H9 (cell line): ENCODE results near the gene MDFIC. TPM values are rescaled to one million over a fixed set of nuclear protein-coding genes. Genes with fewer than 3 reads are reported as not detected.

Experiments
- DNase-seq: peaks from one replicate; pipeline ENCODE4 v3.0.0-alpha.2; 2017
- H2AFZ ChIP-seq: one replicate; pipeline ENCODE4 v1.6.1; 2013; ENCODE audit warnings: mild to moderate bottlenecking, low read length, control low read depth, moderate library complexity
- H2AK5ac ChIP-seq: 2 replicates; pipeline ENCODE4 v1.6.1; 2013; ENCODE audit warnings: low read length, control low read depth, mixed read lengths; ENCODE audit not compliant: insufficient read length
- H2BK120ac ChIP-seq: one replicate; pipeline ENCODE4 v1.6.1; 2013; ENCODE audit warnings: low read depth, mild to moderate bottlenecking, low read length, control low read depth, inconsistent platforms; ENCODE audit not compliant: poor library complexity, severe bottlenecking
- H2BK12ac ChIP-seq: 2 replicates; pipeline ENCODE4 v1.6.1; 2013; ENCODE audit warnings: low read length, control low read depth, mixed read lengths, low read depth; ENCODE audit not compliant: insufficient read length
- H2BK15ac ChIP-seq: 2 replicates; pipeline ENCODE4 v1.6.1; 2013; ENCODE audit warnings: low read depth, low read length, control low read depth
- H2BK20ac ChIP-seq: one replicate; pipeline ENCODE4 v1.6.1; 2013; ENCODE audit warnings: low read depth, mild to moderate bottlenecking, low read length, control low read depth, inconsistent platforms; ENCODE audit not compliant: poor library complexity, severe bottlenecking
- H2BK5ac ChIP-seq: 2 replicates; pipeline ENCODE4 v1.6.1; 2013; ENCODE audit warnings: low read length, control low read depth, mixed read lengths; ENCODE audit not compliant: insufficient read length
- H3K14ac ChIP-seq: 2 replicates; pipeline ENCODE4 v1.6.1; 2013; ENCODE audit warnings: low read length, control low read depth; ENCODE audit not compliant: insufficient read depth
- H3K18ac ChIP-seq: 2 replicates; pipeline ENCODE4 v1.6.1; 2013; ENCODE audit warnings: low read depth, mild to moderate bottlenecking, mixed read lengths, low read length, control low read depth; ENCODE audit not compliant: insufficient read length
- H3K23ac ChIP-seq: 2 replicates; pipeline ENCODE4 v1.6.1; 2013; ENCODE audit warnings: low read length, control low read depth, mixed read lengths, low read depth; ENCODE audit not compliant: insufficient read length
- H3K23me2 ChIP-seq: 2 replicates; pipeline ENCODE4 v1.6.1; 2013; ENCODE audit warnings: low read depth, mild to moderate bottlenecking, mixed read lengths, low read length, control low read depth; ENCODE audit not compliant: insufficient read length, poor library complexity, severe bottlenecking
- H3K27ac ChIP-seq: 2 replicates; pipeline ENCODE4 v1.5.1; 2013; ENCODE audit warnings: low read length, control low read depth, mixed read lengths, low read depth; ENCODE audit not compliant: insufficient read length
- H3K27me3 ChIP-seq: 2 replicates; pipeline ENCODE4 v1.6.1; 2013; ENCODE audit warnings: low read length, control low read depth, inconsistent platforms; ENCODE audit not compliant: insufficient read depth
- H3K4ac ChIP-seq: 2 replicates; pipeline ENCODE4 v1.6.1; 2013; ENCODE audit warnings: low read depth, mild to moderate bottlenecking, control low read depth, inconsistent platforms, low read length, moderate library complexity
- H3K4me1 ChIP-seq: 2 replicates; pipeline ENCODE4 v1.6.1; 2013; ENCODE audit warnings: low read length, control low read depth, inconsistent platforms; ENCODE audit not compliant: insufficient read depth
- H3K4me2 ChIP-seq: 2 replicates; pipeline ENCODE4 v1.6.1; 2013; ENCODE audit warnings: low read length, control low read depth, mixed read lengths; ENCODE audit not compliant: insufficient read length, insufficient read depth
- H3K56ac ChIP-seq: 2 replicates; pipeline ENCODE4 v1.6.1; 2013; ENCODE audit warnings: low read depth, mild to moderate bottlenecking, mixed read lengths, low read length, control low read depth; ENCODE audit not compliant: insufficient read length
- H3K79me1 ChIP-seq: 2 replicates; pipeline ENCODE4 v1.6.1; 2013; ENCODE audit warnings: low read depth, mild to moderate bottlenecking, moderate library complexity, low read length, control low read depth, inconsistent platforms; ENCODE audit not compliant: insufficient read depth, poor library complexity, severe bottlenecking
- H3K79me2 ChIP-seq: 2 replicates; pipeline ENCODE4 v1.6.1; 2013; ENCODE audit warnings: low read length, control low read depth, inconsistent platforms; ENCODE audit not compliant: insufficient read depth
- H3K9ac ChIP-seq: 2 replicates; pipeline ENCODE4 v1.6.1; 2013; ENCODE audit warnings: low read length, control low read depth, mixed read lengths; ENCODE audit not compliant: insufficient read length; ENCODE audit errors: extremely low read depth
- H3K9me3 ChIP-seq: one replicate; pipeline ENCODE4 v1.6.1; 2013; ENCODE audit warnings: low read depth, low read length, inconsistent platforms; ENCODE audit not compliant: control insufficient read depth
- H3T11ph ChIP-seq: one replicate; pipeline ENCODE4 v1.6.1; 2013; ENCODE audit warnings: mild to moderate bottlenecking, low read length, control low read depth, inconsistent platforms
- H4K20me1 ChIP-seq: one replicate; pipeline ENCODE4 v1.6.1; 2013; ENCODE audit not compliant: control insufficient read depth, insufficient read length, insufficient read depth
- H4K5ac ChIP-seq: 2 replicates; pipeline ENCODE4 v1.6.1; 2013; ENCODE audit warnings: low read depth, mild to moderate bottlenecking, mixed read lengths, low read length, control low read depth; ENCODE audit not compliant: insufficient read length
- H4K8ac ChIP-seq: replicated peaks from 2 replicates; pipeline ENCODE4 v1.6.1; 2013; ENCODE audit warnings: low read length, control low read depth, mixed read lengths, low read depth; ENCODE audit not compliant: insufficient read length
- H4K91ac ChIP-seq: 2 replicates; pipeline ENCODE4 v1.6.1; 2013; ENCODE audit warnings: low read depth, mild to moderate bottlenecking, moderate library complexity, mixed read lengths, low read length, control low read depth; ENCODE audit not compliant: insufficient read length
- H3K27ac Mint-ChIP-seq, 3 experiments: 2 replicates in 2 of 3; 3 replicates in 1 of 3; pipeline ENCODE4 v1.8.0; 2020 to 2021; ENCODE audit warnings: mixed read lengths in 3 of 3, mild to moderate bottlenecking in 1 of 3, moderate library complexity in 1 of 3
- H3K27me3 Mint-ChIP-seq: 2 replicates; pipeline ENCODE4 v1.8.0; 2021; ENCODE audit warnings: low read depth, mild to moderate bottlenecking, moderate library complexity, mixed read lengths
- H3K36me3 Mint-ChIP-seq, 3 experiments: 2 replicates in 2 of 3; 3 replicates in 1 of 3; pipeline ENCODE4 v1.8.0; 2020 to 2021; ENCODE audit warnings: low read depth in 3 of 3, mixed read lengths in 3 of 3; ENCODE audit not compliant: insufficient read depth in 1 of 3
- H3K4me1 Mint-ChIP-seq, 2 experiments: 2 replicates each; pipeline ENCODE4 v1.8.0; 2020; ENCODE audit warnings: mixed read lengths in 2 of 2
- H3K4me3 Mint-ChIP-seq, 2 experiments: 2 replicates in 1 of 2; 3 replicates in 1 of 2; pipeline ENCODE4 v1.8.0; 2020 to 2021; ENCODE audit warnings: mild to moderate bottlenecking in 2 of 2, mixed read lengths in 2 of 2, moderate library complexity in 1 of 2
- H3K9me3 Mint-ChIP-seq, 2 experiments: 2 replicates in 1 of 2; 3 replicates in 1 of 2; pipeline ENCODE4 v1.8.0; 2020; ENCODE audit warnings: mild to moderate bottlenecking in 2 of 2, mixed read lengths in 2 of 2, moderate library complexity in 1 of 2
- WGBS: extraction: QIAGEN DNeasy Blood & Tissue Kit; methylation state at CpG from one replicate; pipeline ENCODE4 v1.1.7; 2013; ENCODE audit warnings: missing lambda C conversion rate, low lambda C conversion rate, mixed read lengths; ENCODE audit not compliant: insufficient read length; ENCODE audit errors: extremely low coverage; 5-methylcytosine and 5-hydroxymethylcytosine counted together
- total RNA-seq: library from RNA; stranded (reverse); gene quantifications from 2 replicates; pipeline ENCODE4 v1.2.1, GENCODE V29; 2021
- TF ChIP-seq, protein P1 (sequence below): fragments of 200-600 bp; sonication (generic); conservative IDR thresholded peaks from 3 replicates; pipeline ENCODE4 v1.8.0; 2021; ENCODE audit warnings: antibody characterized with exemption, mild to moderate bottlenecking

MDFIC gene
- total RNA-seq, 1 experiment from 2014 or later, result 2.0 TPM

DNA sequence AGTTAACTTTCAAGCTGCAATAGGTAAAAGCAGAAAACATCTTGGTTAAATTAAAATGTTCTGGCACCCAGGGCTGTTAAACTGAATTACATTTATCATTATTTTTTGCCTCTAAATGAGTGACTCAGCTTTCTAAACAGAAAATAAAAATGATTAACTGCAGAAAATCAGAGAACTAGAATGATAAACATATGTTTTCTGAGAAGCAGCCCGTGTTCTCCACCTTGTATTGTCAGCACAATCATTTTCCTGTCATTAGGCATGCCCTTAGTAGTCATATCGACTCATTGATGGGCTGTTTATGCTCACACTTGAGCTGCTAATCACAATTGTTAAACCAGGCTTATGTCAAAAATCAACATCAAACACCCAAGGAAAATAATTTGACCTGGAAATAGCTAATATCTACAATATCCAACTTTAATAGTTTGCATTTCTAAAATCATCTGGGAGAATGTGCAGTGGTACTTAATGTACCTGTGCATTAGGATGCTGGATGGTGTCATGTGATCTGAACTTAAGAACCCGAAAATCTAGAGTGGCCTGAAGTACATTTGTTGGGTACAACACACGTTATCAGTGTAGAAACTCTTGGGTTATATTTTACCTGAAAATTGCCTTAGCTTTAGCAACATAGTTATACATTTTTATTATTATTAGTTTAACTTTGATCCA lies 2.3 kb downstream of the MDFIC start:
- H3K9me3 Mint-ChIP-seq, result no peaks in the 10 kb centered on the region; a peak in 1 of 5 replicates
- H3K4me1 Mint-ChIP-seq, result peaks cover 9 to 15% of the 10 kb centered on the region in 2 experiments
- H3K79me2 ChIP-seq, result no peaks in the 10 kb centered on the region
- H3K27me3 ChIP-seq, result no peaks in the 10 kb centered on the region
- H4K8ac ChIP-seq, result no peak overlapping the region
- no peak overlapping the region for H3K9ac ChIP-seq
- H3K4ac ChIP-seq, result no peak overlapping the region
- H2BK12ac ChIP-seq, result no peak overlapping the region
- DNase-seq, result no peak
- no peak overlapping the region for H3K4me2 ChIP-seq
- H2BK20ac ChIP-seq, result no peak overlapping the region
- H2BK120ac ChIP-seq, result no peak overlapping the region
- H3K23me2 ChIP-seq, result peaks cover 16% of the 10 kb centered on the region
- H3K9me3 ChIP-seq, result no peaks in the 10 kb centered on the region
- H4K5ac ChIP-seq, result no peak overlapping the region
- no peak overlapping the region for H3K56ac ChIP-seq
- no peak overlapping the region for H2AK5ac ChIP-seq
- peaks cover 36% of the 10 kb centered on the region for H3K27me3 Mint-ChIP-seq
- WGBS, result no CpG with 5 or more reads among the region's 4 CpGs
- H2BK15ac ChIP-seq, result no peak overlapping the region
- no peak overlapping the region for H2BK5ac ChIP-seq
- H2AFZ ChIP-seq, result no peak overlapping the region
- TF ChIP-seq, protein P1, sequence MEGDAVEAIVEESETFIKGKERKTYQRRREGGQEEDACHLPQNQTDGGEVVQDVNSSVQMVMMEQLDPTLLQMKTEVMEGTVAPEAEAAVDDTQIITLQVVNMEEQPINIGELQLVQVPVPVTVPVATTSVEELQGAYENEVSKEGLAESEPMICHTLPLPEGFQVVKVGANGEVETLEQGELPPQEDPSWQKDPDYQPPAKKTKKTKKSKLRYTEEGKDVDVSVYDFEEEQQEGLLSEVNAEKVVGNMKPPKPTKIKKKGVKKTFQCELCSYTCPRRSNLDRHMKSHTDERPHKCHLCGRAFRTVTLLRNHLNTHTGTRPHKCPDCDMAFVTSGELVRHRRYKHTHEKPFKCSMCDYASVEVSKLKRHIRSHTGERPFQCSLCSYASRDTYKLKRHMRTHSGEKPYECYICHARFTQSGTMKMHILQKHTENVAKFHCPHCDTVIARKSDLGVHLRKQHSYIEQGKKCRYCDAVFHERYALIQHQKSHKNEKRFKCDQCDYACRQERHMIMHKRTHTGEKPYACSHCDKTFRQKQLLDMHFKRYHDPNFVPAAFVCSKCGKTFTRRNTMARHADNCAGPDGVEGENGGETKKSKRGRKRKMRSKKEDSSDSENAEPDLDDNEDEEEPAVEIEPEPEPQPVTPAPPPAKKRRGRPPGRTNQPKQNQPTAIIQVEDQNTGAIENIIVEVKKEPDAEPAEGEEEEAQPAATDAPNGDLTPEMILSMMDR, result no peak
- H3K79me1 ChIP-seq, result no peaks in the 10 kb centered on the region
- no peaks in the 10 kb centered on the region; a peak in 1 of 7 replicates for H3K36me3 Mint-ChIP-seq
- no peak overlapping the region for H3K14ac ChIP-seq
- H3K27ac Mint-ChIP-seq, result no peak overlapping the region; a peak in 1 of 7 replicates
- no peaks in the 10 kb centered on the region for H4K20me1 ChIP-seq
- H3T11ph ChIP-seq, result no peak overlapping the region
- no peak overlapping the region for H3K18ac ChIP-seq
- H3K4me1 ChIP-seq, result no peaks in the 10 kb centered on the region; the same call in 1 of the 2 replicates
- peak overlapping the region in 1 of 2 experiments; percentile 88; a peak in 2 of 5 replicates for H3K4me3 Mint-ChIP-seq
- no peak overlapping the region for H4K91ac ChIP-seq
- no peak overlapping the region for H3K23ac ChIP-seq
- H3K27ac ChIP-seq, result no peak overlapping the region
